BJ (cell line): ENCODE results near the gene MAP4. TPM values are rescaled to one million over a fixed set of nuclear protein-coding genes. Genes with fewer than 3 reads are reported as not detected.

Experiments used
- CTCF ChIA-PET: fragments of 350-600 bp; formaldehyde crosslinking; extraction: SDS; loops from one replicate; lab custom pipeline; 2021; ENCODE audit warnings: antibody characterized with exemption, inconsistent platforms; lab: Yijun Ruan, JAX
- POLR2A ChIA-PET: fragments of 300-600 bp; sonication (Branson Sonifier 250); formaldehyde crosslinking; extraction: SDS; loops from one replicate; lab custom pipeline; 2021; ENCODE audit warnings: antibody characterized with exemption; lab: Charles Lee
- DNase-seq: peaks from one replicate; pipeline ENCODE4 v3.0.0-alpha.2; 2011; ENCODE audit warnings: low read depth
- H3K27me3 ChIP-seq: 2 replicates; pipeline ENCODE4 v1.6.0; 2011; ENCODE audit warnings: low read length; ENCODE audit not compliant: control insufficient read depth, insufficient read depth
- H3K36me3 ChIP-seq: 2 replicates; pipeline ENCODE4 v1.5.1; 2011; ENCODE audit warnings: low read length; ENCODE audit not compliant: control insufficient read depth, insufficient read depth
- H3K4me3 ChIP-seq: 2 replicates; pipeline ENCODE4 v1.5.1; 2011; ENCODE audit warnings: low read depth, mild to moderate bottlenecking, control low read depth, low read length
- CTCF ChIP-seq: IDR thresholded peaks from 2 replicates; pipeline ENCODE4 v1.5.1; 2011; ENCODE audit warnings: low read depth, mild to moderate bottlenecking, control low read depth, inconsistent platforms, low read length, moderate library complexity; ENCODE audit not compliant: insufficient read depth
- polyA plus RNA-seq: library from polyadenylated mRNA; depleted of rRNA; stranded (reverse); fragments of >200 nt; gene quantifications from 2 replicates; pipeline ENCODE4 v1.2.3, GENCODE V29; 2011; rRNA removed
- small RNA-seq: library from RNA; depleted of rRNA; stranded (forward); fragments of <200 nt; gene quantifications from one replicate; pipeline ENCODE3, GENCODE V24; 2012; ENCODE audit warnings: low replicate concordance, low read depth; ENCODE audit not compliant: insufficient read length

Gene MAP4
- polyA plus RNA-seq, 1 experiment = 247 TPM

- ChIA-PET CTCF (interaction anchor here (1.2 to 2.0 kb wide), 3 partner anchors 14 to 270 kb away, joined by 3 to 5 read pairs (median 4); no protein-coding TSS in a partner anchor), POLR2A (no interaction called here)
- Histone ChIP-seq H3K36me3 (peaks cover 2% of the 10 kb centered on the region), H3K27me3 (no peaks in the 10 kb centered on the region), H3K4me3 (peak overlapping the region; percentile 63)
- TF ChIP-seq CTCF = no peak
- DNase-seq = no peak
Observed at GRCh38 chr3:47803480-47804025, 212.7 kb downstream of the MAP4 start.

GRCh38 chr3:47802734-47803479, 213.3 kb downstream of the MAP4 start, which contains the start of gene DHX30:
DHX30 (plus strand) TSS chr3:47803138; CDS start chr3:47810684, 7,546 bp downstream.
- no peak for DNase-seq
- ChIA-PET CTCF (interaction anchor here (1.4 to 2.6 kb wide), 3 partner anchors 14 to 280 kb away, joined by 5 to 10 read pairs (median 10); no protein-coding TSS in a partner anchor), POLR2A (interaction anchor here (0.5 kb wide), 1 partner anchor 14 kb away, joined by 6 read pairs; no protein-coding TSS in a partner anchor)
- no peak for TF ChIP-seq CTCF
- H3K36me3 ChIP-seq = no peaks in the 10 kb centered on the region
- no peaks in the 10 kb centered on the region for H3K27me3 ChIP-seq
- peak within 1 kb of the TSS; percentile 63 for H3K4me3 ChIP-seq

Small RNA genes within 50 kb of the gene (small RNA-seq; reads per million reads assigned to genes)
- gene AC124916.2 = not detected
- gene MIR1226 = 13.3 reads per million, percentile 79 among the genes with 10 or more reads in this experiment
- gene RF00019 = not detected
- gene RF02271 = not detected

Other genes starting within 250 kb of the MAP4 start
- 14.8 and 25.8 TPM in 2 replicates for gene SMARCC1, start 234.5 kb downstream of the MAP4 start, polyA plus RNA-seq
- 31.8 and 53.4 TPM in 2 replicates for gene DHX30, start 213.3 kb downstream of the MAP4 start, polyA plus RNA-seq
- 1.9 and 2.7 TPM in 2 replicates for gene CDC25A, start 172.0 kb upstream of the MAP4 start, polyA plus RNA-seq
- not detected in 2 replicates for gene CAMP, start 207.1 kb upstream of the MAP4 start, polyA plus RNA-seq
- gene ZNF589, start 224.7 kb upstream of the MAP4 start, polyA plus RNA-seq = 2.5 and 3.3 TPM in 2 replicates